ENCODE measurements around the gene PPP1R8. TPM values are rescaled to one million over a fixed set of nuclear protein-coding genes. Genes with fewer than 3 reads are reported as not detected.
"Not testable (repeated sequence)": the region's sequence is repeated elsewhere in the genome, so short reads cannot be mapped to it uniquely, and the experiment has no call there.

PPP1R8 gene
- total and polyA plus RNA-seq, 3 donors from 2014 or later = 39.4 to 57.7 (median 49.4) TPM

DNA sequence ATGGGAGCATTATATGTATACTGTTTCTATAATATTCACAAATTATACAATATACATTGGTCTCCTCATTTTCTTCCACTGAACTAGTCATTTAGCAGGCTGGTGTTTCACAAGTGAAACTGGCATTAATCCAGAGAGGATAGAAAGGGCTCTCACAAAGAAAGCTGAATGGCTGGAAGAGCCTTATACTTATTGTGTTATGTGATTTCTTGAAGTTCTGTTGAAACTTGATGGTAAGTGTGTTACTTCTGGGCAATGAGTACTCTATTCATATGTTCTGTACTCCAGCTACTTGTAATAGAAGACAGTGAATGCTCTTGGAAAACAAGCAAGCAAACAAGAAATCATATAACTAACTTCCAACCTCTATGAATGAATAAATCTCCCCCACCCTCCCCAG, 42.7 kb upstream of the PPP1R8 start:
- Histone ChIP-seq H3K9me3 (no peaks in the 10 kb centered on the region), H3K4me1 (peaks cover 5% of the 10 kb centered on the region), H3K27ac (no peak overlapping the region), H3K36me3 (ENCODE audit: low read depth, missing control alignments) (no peaks in the 10 kb centered on the region), H3K27me3 (no peaks in the 10 kb centered on the region), H3K4me3 (no peak overlapping the region)
- TF ChIP-seq, protein P1, sequence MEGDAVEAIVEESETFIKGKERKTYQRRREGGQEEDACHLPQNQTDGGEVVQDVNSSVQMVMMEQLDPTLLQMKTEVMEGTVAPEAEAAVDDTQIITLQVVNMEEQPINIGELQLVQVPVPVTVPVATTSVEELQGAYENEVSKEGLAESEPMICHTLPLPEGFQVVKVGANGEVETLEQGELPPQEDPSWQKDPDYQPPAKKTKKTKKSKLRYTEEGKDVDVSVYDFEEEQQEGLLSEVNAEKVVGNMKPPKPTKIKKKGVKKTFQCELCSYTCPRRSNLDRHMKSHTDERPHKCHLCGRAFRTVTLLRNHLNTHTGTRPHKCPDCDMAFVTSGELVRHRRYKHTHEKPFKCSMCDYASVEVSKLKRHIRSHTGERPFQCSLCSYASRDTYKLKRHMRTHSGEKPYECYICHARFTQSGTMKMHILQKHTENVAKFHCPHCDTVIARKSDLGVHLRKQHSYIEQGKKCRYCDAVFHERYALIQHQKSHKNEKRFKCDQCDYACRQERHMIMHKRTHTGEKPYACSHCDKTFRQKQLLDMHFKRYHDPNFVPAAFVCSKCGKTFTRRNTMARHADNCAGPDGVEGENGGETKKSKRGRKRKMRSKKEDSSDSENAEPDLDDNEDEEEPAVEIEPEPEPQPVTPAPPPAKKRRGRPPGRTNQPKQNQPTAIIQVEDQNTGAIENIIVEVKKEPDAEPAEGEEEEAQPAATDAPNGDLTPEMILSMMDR (IDR thresholded peaks at IDR 0.05) = no peak
- intact Hi-C loops (cut with DNase I; ENCODE audit: low total_unique reads) = no loop called here
- DNase-seq = no peak

DNA sequence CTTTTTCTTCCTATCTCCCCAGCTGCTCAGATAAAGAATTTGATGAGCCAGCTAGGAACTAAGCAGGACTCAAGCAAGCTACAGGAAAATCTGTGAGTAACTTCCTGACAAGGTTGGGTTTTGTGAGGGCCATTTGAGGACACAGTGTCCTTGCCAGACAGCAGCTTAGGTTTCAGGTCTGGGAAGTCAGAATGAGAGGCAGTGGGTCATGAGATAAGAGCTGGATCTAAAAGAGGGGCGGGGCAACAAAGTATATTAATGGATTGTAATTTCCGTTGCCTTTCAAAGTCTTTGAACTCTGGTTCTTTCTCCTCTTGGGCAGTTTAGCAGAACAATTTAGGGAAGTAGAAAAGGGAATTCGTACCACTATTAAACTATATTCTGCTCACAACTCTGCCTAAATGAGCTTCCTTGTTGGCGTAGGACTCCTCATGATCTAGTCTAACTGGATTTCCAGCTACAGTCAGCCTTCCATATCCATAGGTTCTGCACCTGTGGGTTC, 41.0 kb upstream of the PPP1R8 start:
- H3K4me3 ChIP-seq = no peak overlapping the region
- H3K4me1 ChIP-seq = peaks cover 5% of the 10 kb centered on the region
- H3K9me3 ChIP-seq = no peaks in the 10 kb centered on the region
- peak overlapping the region in 1 of 2 donors; percentile 77 for H3K27ac ChIP-seq
- WGBS, 2 donors = 58 to 60% methylated on average over 4 of the region's 4 CpGs
- no peaks in the 10 kb centered on the region for H3K27me3 ChIP-seq
- intact Hi-C loops (cut with DNase I; ENCODE audit: low total_unique reads) = no loop called here
- no peak for TF ChIP-seq POLR2A (IDR thresholded peaks at IDR 0.05)
- no peaks in the 10 kb centered on the region for H3K36me3 ChIP-seq (ENCODE audit: low read depth, missing control alignments)
- DNase-seq = no peak

DNA sequence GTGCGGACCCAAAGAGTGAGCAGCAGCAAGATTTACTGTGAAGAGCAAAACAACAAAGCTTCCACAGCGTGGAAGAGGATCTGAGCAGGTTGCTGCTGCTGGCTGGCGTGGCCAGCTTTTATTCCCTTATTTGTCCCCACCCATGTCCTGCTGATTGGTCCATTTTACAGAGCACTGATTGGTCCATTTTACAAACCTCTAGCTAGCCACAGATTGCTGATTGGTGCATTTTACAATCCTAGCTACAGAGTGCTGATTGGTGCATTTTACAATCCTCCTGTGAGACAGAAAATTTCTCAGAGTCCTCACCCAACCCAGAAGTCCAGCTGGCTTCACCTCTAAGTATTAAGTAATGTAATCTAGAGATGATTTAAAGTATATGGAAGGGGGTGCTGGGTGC, 40.3 kb upstream of the PPP1R8 start:
- H3K4me3 ChIP-seq; H3K9me3 ChIP-seq; H3K4me1 ChIP-seq; intact Hi-C loops (cut with DNase I; ENCODE audit: low total_unique reads); H3K36me3 ChIP-seq (ENCODE audit: low read depth, missing control alignments); H3K27me3 ChIP-seq; DNase-seq: not testable (repeated sequence)
- WGBS, 2 donors = 92 to 100% methylated on average over 3 of the region's 3 CpGs
- peak overlapping the region in 1 of 2 donors; percentile 77 for H3K27ac ChIP-seq

- WGBS, 2 donors = 57 to 62% methylated on average over 1 of the region's 1 CpG
- Histone ChIP-seq H3K4me3 (no peak overlapping the region), H3K27ac (no peak overlapping the region), H3K9me3 (no peaks in the 10 kb centered on the region), H3K4me1 (no peaks in the 10 kb centered on the region), H3K27me3 (no peaks in the 10 kb centered on the region), H3K36me3 (ENCODE audit: low read depth, missing control alignments) (no peaks in the 10 kb centered on the region)
- no peak for DNase-seq
- intact Hi-C loops (cut with DNase I; ENCODE audit: low total_unique reads) = no loop called here
- TF ChIP-seq, protein P1 (IDR thresholded peaks at IDR 0.05) = no peak
- no peak for TF ChIP-seq POLR2A (IDR thresholded peaks at IDR 0.05)
These were observed 35.0 kb upstream of the PPP1R8 start for GRCh38 chr1:27795601-27796000.

DNA sequence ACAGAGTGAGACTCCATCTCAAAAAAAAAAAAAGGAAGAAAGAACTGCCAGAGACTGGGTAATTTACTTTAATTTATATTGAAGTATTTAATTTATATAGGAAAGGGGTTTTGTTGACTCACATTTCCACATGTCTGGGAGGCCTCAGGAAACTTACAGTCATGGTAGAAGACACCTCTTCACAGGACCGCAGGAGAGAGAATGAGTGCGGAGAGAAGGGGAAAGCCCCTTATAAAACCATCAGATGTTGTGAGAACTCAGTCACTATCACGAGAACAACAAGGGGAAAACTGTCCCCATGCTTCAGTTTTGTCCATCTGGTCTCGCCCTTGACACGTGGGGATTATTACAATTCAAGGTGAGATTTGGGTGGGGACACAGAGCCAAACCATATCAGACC, 25.8 kb upstream of the PPP1R8 start:
- DNase-seq = no peak
- Histone ChIP-seq H3K9me3 (no peaks in the 10 kb centered on the region), H3K27me3 (no peaks in the 10 kb centered on the region), H3K27ac (no peak overlapping the region), H3K4me1 (no peaks in the 10 kb centered on the region), H3K4me3 (no peak overlapping the region), H3K36me3 (ENCODE audit: low read depth, missing control alignments) (no peaks in the 10 kb centered on the region)
- intact Hi-C loops (cut with DNase I; ENCODE audit: low total_unique reads) = no loop called here
- TF ChIP-seq, protein P1 (IDR thresholded peaks at IDR 0.05) = no peak
- WGBS, 2 donors = 93 to 94% methylated on average over 5 of the region's 5 CpGs

DNA sequence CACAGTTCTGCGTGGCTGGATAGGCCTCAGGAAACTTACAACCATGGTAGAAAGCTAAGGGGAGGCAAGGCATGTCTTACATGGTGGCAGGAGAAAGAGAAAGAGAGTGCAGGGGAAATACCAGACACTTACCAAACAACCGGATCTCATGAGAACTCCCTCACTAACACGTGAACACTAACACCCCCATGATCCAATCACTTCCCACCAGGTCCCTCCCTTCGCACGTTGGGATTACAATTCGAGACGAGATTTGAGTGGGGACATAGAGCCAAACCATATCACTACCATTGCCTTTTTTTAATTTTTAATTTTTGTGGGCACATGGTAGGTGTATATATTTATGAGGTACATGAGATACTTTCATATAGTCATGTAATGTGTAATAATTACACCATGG, 23.8 kb upstream of the PPP1R8 start:
- intact Hi-C loops (cut with DNase I; ENCODE audit: low total_unique reads) = no loop called here
- no peaks in the 10 kb centered on the region for H3K36me3 ChIP-seq (ENCODE audit: low read depth, missing control alignments)
- H3K4me1 ChIP-seq = no peaks in the 10 kb centered on the region
- TF ChIP-seq, protein P1 (IDR thresholded peaks at IDR 0.05) = no peak
- TF ChIP-seq POLR2A (IDR thresholded peaks at IDR 0.05) = no peak
- 91 to 94% methylated on average over 7 of the region's 7 CpGs for WGBS, 2 donors
- no peak overlapping the region for H3K27ac ChIP-seq
- no peaks in the 10 kb centered on the region for H3K9me3 ChIP-seq
- DNase-seq = no peak
- H3K4me3 ChIP-seq = no peak overlapping the region
- H3K27me3 ChIP-seq = no peaks in the 10 kb centered on the region
